H9 (cell line): ENCODE measurements around the gene VAPA. TPM values are rescaled to one million over a fixed set of nuclear protein-coding genes. Genes with fewer than 3 reads are reported as not detected.

Source experiments
- DNase-seq: peaks from one replicate; pipeline ENCODE4 v3.0.0-alpha.2; 2017
- H2AFZ ChIP-seq: one replicate; pipeline ENCODE4 v1.6.1; 2013; ENCODE audit warnings: mild to moderate bottlenecking, low read length, control low read depth, moderate library complexity
- H2AK5ac ChIP-seq: 2 replicates; pipeline ENCODE4 v1.6.1; 2013; ENCODE audit warnings: low read length, control low read depth, mixed read lengths; ENCODE audit not compliant: insufficient read length
- H2BK120ac ChIP-seq: one replicate; pipeline ENCODE4 v1.6.1; 2013; ENCODE audit warnings: low read depth, mild to moderate bottlenecking, low read length, control low read depth, inconsistent platforms; ENCODE audit not compliant: poor library complexity, severe bottlenecking
- H2BK12ac ChIP-seq: 2 replicates; pipeline ENCODE4 v1.6.1; 2013; ENCODE audit warnings: low read length, control low read depth, mixed read lengths, low read depth; ENCODE audit not compliant: insufficient read length
- H2BK15ac ChIP-seq: 2 replicates; pipeline ENCODE4 v1.6.1; 2013; ENCODE audit warnings: low read depth, low read length, control low read depth
- H2BK20ac ChIP-seq: one replicate; pipeline ENCODE4 v1.6.1; 2013; ENCODE audit warnings: low read depth, mild to moderate bottlenecking, low read length, control low read depth, inconsistent platforms; ENCODE audit not compliant: poor library complexity, severe bottlenecking
- H2BK5ac ChIP-seq: 2 replicates; pipeline ENCODE4 v1.6.1; 2013; ENCODE audit warnings: low read length, control low read depth, mixed read lengths; ENCODE audit not compliant: insufficient read length
- H3K14ac ChIP-seq: 2 replicates; pipeline ENCODE4 v1.6.1; 2013; ENCODE audit warnings: low read length, control low read depth; ENCODE audit not compliant: insufficient read depth
- H3K18ac ChIP-seq: 2 replicates; pipeline ENCODE4 v1.6.1; 2013; ENCODE audit warnings: low read depth, mild to moderate bottlenecking, mixed read lengths, low read length, control low read depth; ENCODE audit not compliant: insufficient read length
- H3K23ac ChIP-seq: 2 replicates; pipeline ENCODE4 v1.6.1; 2013; ENCODE audit warnings: low read length, control low read depth, mixed read lengths, low read depth; ENCODE audit not compliant: insufficient read length
- H3K23me2 ChIP-seq: 2 replicates; pipeline ENCODE4 v1.6.1; 2013; ENCODE audit warnings: low read depth, mild to moderate bottlenecking, mixed read lengths, low read length, control low read depth; ENCODE audit not compliant: insufficient read length, poor library complexity, severe bottlenecking
- H3K27ac ChIP-seq: 2 replicates; pipeline ENCODE4 v1.5.1; 2013; ENCODE audit warnings: low read length, control low read depth, mixed read lengths, low read depth; ENCODE audit not compliant: insufficient read length
- H3K27me3 ChIP-seq: 2 replicates; pipeline ENCODE4 v1.6.1; 2013; ENCODE audit warnings: low read length, control low read depth, inconsistent platforms; ENCODE audit not compliant: insufficient read depth
- H3K4ac ChIP-seq: 2 replicates; pipeline ENCODE4 v1.6.1; 2013; ENCODE audit warnings: low read depth, mild to moderate bottlenecking, control low read depth, inconsistent platforms, low read length, moderate library complexity
- H3K4me1 ChIP-seq: 2 replicates; pipeline ENCODE4 v1.6.1; 2013; ENCODE audit warnings: low read length, control low read depth, inconsistent platforms; ENCODE audit not compliant: insufficient read depth
- H3K4me2 ChIP-seq: 2 replicates; pipeline ENCODE4 v1.6.1; 2013; ENCODE audit warnings: low read length, control low read depth, mixed read lengths; ENCODE audit not compliant: insufficient read length, insufficient read depth
- H3K56ac ChIP-seq: 2 replicates; pipeline ENCODE4 v1.6.1; 2013; ENCODE audit warnings: low read depth, mild to moderate bottlenecking, mixed read lengths, low read length, control low read depth; ENCODE audit not compliant: insufficient read length
- H3K79me1 ChIP-seq: 2 replicates; pipeline ENCODE4 v1.6.1; 2013; ENCODE audit warnings: low read depth, mild to moderate bottlenecking, moderate library complexity, low read length, control low read depth, inconsistent platforms; ENCODE audit not compliant: insufficient read depth, poor library complexity, severe bottlenecking
- H3K79me2 ChIP-seq: 2 replicates; pipeline ENCODE4 v1.6.1; 2013; ENCODE audit warnings: low read length, control low read depth, inconsistent platforms; ENCODE audit not compliant: insufficient read depth
- H3K9ac ChIP-seq: 2 replicates; pipeline ENCODE4 v1.6.1; 2013; ENCODE audit warnings: low read length, control low read depth, mixed read lengths; ENCODE audit not compliant: insufficient read length; ENCODE audit errors: extremely low read depth
- H3K9me3 ChIP-seq: one replicate; pipeline ENCODE4 v1.6.1; 2013; ENCODE audit warnings: low read depth, low read length, inconsistent platforms; ENCODE audit not compliant: control insufficient read depth
- H3T11ph ChIP-seq: one replicate; pipeline ENCODE4 v1.6.1; 2013; ENCODE audit warnings: mild to moderate bottlenecking, low read length, control low read depth, inconsistent platforms
- H4K20me1 ChIP-seq: one replicate; pipeline ENCODE4 v1.6.1; 2013; ENCODE audit not compliant: control insufficient read depth, insufficient read length, insufficient read depth
- H4K5ac ChIP-seq: 2 replicates; pipeline ENCODE4 v1.6.1; 2013; ENCODE audit warnings: low read depth, mild to moderate bottlenecking, mixed read lengths, low read length, control low read depth; ENCODE audit not compliant: insufficient read length
- H4K8ac ChIP-seq: replicated peaks from 2 replicates; pipeline ENCODE4 v1.6.1; 2013; ENCODE audit warnings: low read length, control low read depth, mixed read lengths, low read depth; ENCODE audit not compliant: insufficient read length
- H4K91ac ChIP-seq: 2 replicates; pipeline ENCODE4 v1.6.1; 2013; ENCODE audit warnings: low read depth, mild to moderate bottlenecking, moderate library complexity, mixed read lengths, low read length, control low read depth; ENCODE audit not compliant: insufficient read length
- H3K27ac Mint-ChIP-seq, 3 experiments: 2 replicates in 2 of 3; 3 replicates in 1 of 3; pipeline ENCODE4 v1.8.0; 2020 to 2021; ENCODE audit warnings: mixed read lengths in 3 of 3, mild to moderate bottlenecking in 1 of 3, moderate library complexity in 1 of 3
- H3K27me3 Mint-ChIP-seq: 2 replicates; pipeline ENCODE4 v1.8.0; 2021; ENCODE audit warnings: low read depth, mild to moderate bottlenecking, moderate library complexity, mixed read lengths
- H3K36me3 Mint-ChIP-seq, 3 experiments: 2 replicates in 2 of 3; 3 replicates in 1 of 3; pipeline ENCODE4 v1.8.0; 2020 to 2021; ENCODE audit warnings: low read depth in 3 of 3, mixed read lengths in 3 of 3; ENCODE audit not compliant: insufficient read depth in 1 of 3
- H3K4me1 Mint-ChIP-seq, 2 experiments: 2 replicates each; pipeline ENCODE4 v1.8.0; 2020; ENCODE audit warnings: mixed read lengths in 2 of 2
- H3K4me3 Mint-ChIP-seq, 2 experiments: 2 replicates in 1 of 2; 3 replicates in 1 of 2; pipeline ENCODE4 v1.8.0; 2020 to 2021; ENCODE audit warnings: mild to moderate bottlenecking in 2 of 2, mixed read lengths in 2 of 2, moderate library complexity in 1 of 2
- H3K9me3 Mint-ChIP-seq, 2 experiments: 2 replicates in 1 of 2; 3 replicates in 1 of 2; pipeline ENCODE4 v1.8.0; 2020; ENCODE audit warnings: mild to moderate bottlenecking in 2 of 2, mixed read lengths in 2 of 2, moderate library complexity in 1 of 2
- total RNA-seq: library from RNA; stranded (reverse); gene quantifications from 2 replicates; pipeline ENCODE4 v1.2.1, GENCODE V29; 2021
- TF ChIP-seq, protein P1 (sequence below): fragments of 200-600 bp; sonication (generic); conservative IDR thresholded peaks from 3 replicates; pipeline ENCODE4 v1.8.0; 2021; ENCODE audit warnings: antibody characterized with exemption, mild to moderate bottlenecking

The VAPA gene
- total RNA-seq, 1 experiment from 2014 or later = 141 TPM

DNA sequence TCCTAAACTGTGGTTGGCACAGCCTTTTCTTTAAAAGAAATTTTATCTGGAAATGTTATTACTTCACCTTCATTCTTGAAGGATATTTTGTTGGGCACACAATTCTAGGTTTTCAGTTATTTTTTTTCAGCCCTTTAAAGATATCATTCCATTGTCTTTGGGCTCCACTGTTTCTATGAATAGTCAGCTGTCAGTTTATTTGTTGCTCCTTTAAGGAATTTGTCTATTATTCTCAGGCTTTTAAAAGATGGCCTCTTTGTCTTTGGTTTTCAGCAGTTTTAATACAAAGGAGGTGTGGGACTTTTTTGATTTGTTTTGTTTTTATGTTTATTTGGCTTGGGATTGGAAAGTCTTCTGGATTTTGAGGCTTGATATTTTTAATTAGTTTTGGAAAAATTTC, 61.8 kb downstream of the VAPA start:
- Histone ChIP-seq H3K14ac (no peak overlapping the region), H2BK5ac (no peak overlapping the region), H3K4ac (no peak overlapping the region), H4K8ac (no peak overlapping the region), H2BK15ac (no peak overlapping the region), H3K79me2 (no peaks in the 10 kb centered on the region), H3K23me2 (no peaks in the 10 kb centered on the region), H3T11ph (no peak overlapping the region), H4K5ac (no peak overlapping the region), H2AFZ (no peak overlapping the region), H3K4me2 (no peak overlapping the region), H3K27ac (no peak overlapping the region), H2BK120ac (no peak overlapping the region), H3K79me1 (no peaks in the 10 kb centered on the region), H2BK12ac (no peak overlapping the region), H2AK5ac (no peak overlapping the region), H4K20me1 (no peaks in the 10 kb centered on the region), H4K91ac (no peak overlapping the region), H3K56ac (no peak overlapping the region), H3K9me3 (no peaks in the 10 kb centered on the region), H3K18ac (no peak overlapping the region), H3K9ac (no peak overlapping the region), H3K23ac (no peak overlapping the region), H3K4me1 (no peaks in the 10 kb centered on the region; the same call in 1 of the 2 replicates), H3K27me3 (no peaks in the 10 kb centered on the region), H2BK20ac (no peak overlapping the region)
- Mint-ChIP-seq H3K36me3 (peaks cover 10 to 22% (median 15%) of the 10 kb centered on the region in 3 experiments), H3K9me3 (peaks cover 40 to 57% of the 10 kb centered on the region in 2 experiments), H3K4me1 (peaks cover 2 to 6% of the 10 kb centered on the region in 2 experiments; a peak in 3 of 4 replicates), H3K27ac (no peak overlapping the region), H3K27me3 (peaks cover 8% of the 10 kb centered on the region), H3K4me3 (no peak overlapping the region)
- TF ChIP-seq, protein P1, sequence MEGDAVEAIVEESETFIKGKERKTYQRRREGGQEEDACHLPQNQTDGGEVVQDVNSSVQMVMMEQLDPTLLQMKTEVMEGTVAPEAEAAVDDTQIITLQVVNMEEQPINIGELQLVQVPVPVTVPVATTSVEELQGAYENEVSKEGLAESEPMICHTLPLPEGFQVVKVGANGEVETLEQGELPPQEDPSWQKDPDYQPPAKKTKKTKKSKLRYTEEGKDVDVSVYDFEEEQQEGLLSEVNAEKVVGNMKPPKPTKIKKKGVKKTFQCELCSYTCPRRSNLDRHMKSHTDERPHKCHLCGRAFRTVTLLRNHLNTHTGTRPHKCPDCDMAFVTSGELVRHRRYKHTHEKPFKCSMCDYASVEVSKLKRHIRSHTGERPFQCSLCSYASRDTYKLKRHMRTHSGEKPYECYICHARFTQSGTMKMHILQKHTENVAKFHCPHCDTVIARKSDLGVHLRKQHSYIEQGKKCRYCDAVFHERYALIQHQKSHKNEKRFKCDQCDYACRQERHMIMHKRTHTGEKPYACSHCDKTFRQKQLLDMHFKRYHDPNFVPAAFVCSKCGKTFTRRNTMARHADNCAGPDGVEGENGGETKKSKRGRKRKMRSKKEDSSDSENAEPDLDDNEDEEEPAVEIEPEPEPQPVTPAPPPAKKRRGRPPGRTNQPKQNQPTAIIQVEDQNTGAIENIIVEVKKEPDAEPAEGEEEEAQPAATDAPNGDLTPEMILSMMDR = no peak
- no peak for DNase-seq
